ENCODE results near the gene TCF19. TPM values are rescaled to one million over a fixed set of nuclear protein-coding genes. Genes with fewer than 3 reads are reported as not detected.
A peak's percentile ranks its signal among the peaks of the same experiment; 100 is the strongest.

TCF19 gene
- total RNA-seq, 1 experiment from 2014 or later, result 21.4 TPM

GRCh38 chr6:31128093-31128676, 30.2 kb upstream of the TCF19 start:
- ChIA-PET CTCF (interaction anchor here (0.8 to 0.9 kb wide), 2 partner anchors 11 to 64 kb away, joined by 4 to 5 read pairs; no protein-coding TSS in a partner anchor), POLR2A (no interaction called here)
- TF ChIP-seq POLR2AphosphoS5 (IDR thresholded peaks at IDR 0.05; ENCODE audit: low read depth, low read length), result no peak
- TF ChIP-seq REST (IDR thresholded peaks at IDR 0.05; ENCODE audit: insufficient read depth in 1 of 2, low read depth in 2 of 2, low read length in 1 of 2), result no peak
- peak; percentile 95 for TF ChIP-seq CTCF (IDR thresholded peaks at IDR 0.05)
- TF ChIP-seq TCF7L2 (IDR thresholded peaks at IDR 0.05; ENCODE audit: low read depth, low read length), result no peak
- no peak for TF ChIP-seq SIN3A (IDR thresholded peaks at IDR 0.05; ENCODE audit: borderline replicate concordance, insufficient read depth, low read depth, low read length)
- BruUV-seq (replicated peaks), result no TSS peak
- no peak overlapping the region for H3K4me3 ChIP-seq (ENCODE audit: low read depth in 2 of 2, low read length in 2 of 2)
- H3K9me3 ChIP-seq (ENCODE audit: control insufficient read depth, insufficient read depth, low read depth, low read length), result no peaks in the 10 kb centered on the region
- no peak overlapping the region for H3K27ac ChIP-seq (ENCODE audit: low read length)
- no peak for DNase-seq (ENCODE audit: low read depth, low spot score)
- H3K27me3 ChIP-seq (ENCODE audit: control insufficient read depth, insufficient read depth, low read length), result peaks cover 2% of the 10 kb centered on the region; the same call in 1 of the 2 replicates
- ATAC-seq, result peak; percentile 65; the same call in 1 of the 2 replicates
- intact Hi-C loops (cut with micrococcal nuclease; ENCODE audit: unreplicated experiment) (no loop called here), in situ Hi-C loops (cut with HindIII; ENCODE audit: low pct_unique_long_range_greater_than_20kb, low sequenced_read_pairs) (no loop called here)
- peaks cover 9% of the 10 kb centered on the region for H3K4me1 ChIP-seq (ENCODE audit: control insufficient read depth, insufficient read depth, low read length)
- H3K36me3 ChIP-seq (ENCODE audit: control insufficient read depth, insufficient read depth, low read length), result no peaks in the 10 kb centered on the region

GRCh38 chr6:31129130-31129529, 29.3 kb upstream of the TCF19 start:
- ATAC-seq (no peak), DNase-seq (ENCODE audit: low read depth, low spot score) (no peak)
- no peak overlapping the region for H3K4me3 ChIP-seq (ENCODE audit: low read depth in 2 of 2, low read length in 2 of 2)
- intact Hi-C loops (cut with micrococcal nuclease; ENCODE audit: unreplicated experiment), result no loop called here
- peaks cover 2% of the 10 kb centered on the region; the same call in 1 of the 2 replicates for H3K27me3 ChIP-seq (ENCODE audit: control insufficient read depth, insufficient read depth, low read length)
- ChIA-PET CTCF (interaction anchor here (0.8 to 0.9 kb wide), 3 partner anchors 12 to 63 kb away, joined by 4 to 5 read pairs (median 4); no protein-coding TSS in a partner anchor), POLR2A (interaction anchor here (0.6 kb wide), 1 partner anchor 450 kb away, joined by 10 read pairs; no protein-coding TSS in a partner anchor)
- H3K27ac ChIP-seq (ENCODE audit: low read length), result no peak overlapping the region
- TF ChIP-seq REST (IDR thresholded peaks at IDR 0.05; ENCODE audit: insufficient read depth in 1 of 2, low read depth in 2 of 2, low read length in 1 of 2) (no peak), TCF7L2 (IDR thresholded peaks at IDR 0.05; ENCODE audit: low read depth, low read length) (no peak), SIN3A (IDR thresholded peaks at IDR 0.05; ENCODE audit: borderline replicate concordance, insufficient read depth, low read depth, low read length) (no peak), CTCF (IDR thresholded peaks at IDR 0.05) (no peak), POLR2AphosphoS5 (IDR thresholded peaks at IDR 0.05; ENCODE audit: low read depth, low read length) (no peak)
- H3K4me1 ChIP-seq (ENCODE audit: control insufficient read depth, insufficient read depth, low read length), result peaks cover 7% of the 10 kb centered on the region
- no peaks in the 10 kb centered on the region for H3K9me3 ChIP-seq (ENCODE audit: control insufficient read depth, insufficient read depth, low read depth, low read length)
- no peaks in the 10 kb centered on the region for H3K36me3 ChIP-seq (ENCODE audit: control insufficient read depth, insufficient read depth, low read length)
- no TSS peak for BruUV-seq (replicated peaks)
- in situ Hi-C loops (cut with HindIII; ENCODE audit: low pct_unique_long_range_greater_than_20kb, low sequenced_read_pairs), result no loop called here
